ENCODE results near the gene CNTNAP4.

The CNTNAP4 gene

GRCh38 chr16:76309639-76310335, 32.6 kb downstream of the CNTNAP4 start:
- Histone ChIP-seq H3K36me3 (ENCODE audit: control insufficient read depth, insufficient read depth, low read length) (no peaks in the 10 kb centered on the region), H3K9ac (ENCODE audit: low read length) (no peak overlapping the region), H3K4me1 (ENCODE audit: control insufficient read depth, insufficient read depth, low read length) (no peaks in the 10 kb centered on the region), H3K27me3 (ENCODE audit: control insufficient read depth, insufficient read depth, low read length) (no peaks in the 10 kb centered on the region), H3K9me3 (ENCODE audit: control insufficient read depth, insufficient read depth, low read depth, low read length) (0 out of 2 replicates have a peak, but pooled peaks cover 2% of the 10 kb centered on the region), H3K4me3 (ENCODE audit: low read depth, low read length) (no peak overlapping the region), H3K27ac (ENCODE audit: low read depth, low read length) (no peak overlapping the region)

GRCh38 chr16:76311260-76311659, 34.1 kb downstream of the CNTNAP4 start:
- H3K4me1 ChIP-seq (ENCODE audit: control insufficient read depth, insufficient read depth, low read length), result no peaks in the 10 kb centered on the region
- 0 out of 2 replicates have a peak, but pooled peaks cover 2% of the 10 kb centered on the region for H3K9me3 ChIP-seq (ENCODE audit: control insufficient read depth, insufficient read depth, low read depth, low read length)
- H3K36me3 ChIP-seq (ENCODE audit: control insufficient read depth, insufficient read depth, low read length), result no peaks in the 10 kb centered on the region
- H3K27me3 ChIP-seq (ENCODE audit: control insufficient read depth, insufficient read depth, low read length), result no peaks in the 10 kb centered on the region
- H3K27ac ChIP-seq (ENCODE audit: low read depth, low read length), result no peak overlapping the region
- H3K9ac ChIP-seq (ENCODE audit: low read length), result no peak overlapping the region
- H3K4me3 ChIP-seq (ENCODE audit: low read depth, low read length), result no peak overlapping the region

DNA sequence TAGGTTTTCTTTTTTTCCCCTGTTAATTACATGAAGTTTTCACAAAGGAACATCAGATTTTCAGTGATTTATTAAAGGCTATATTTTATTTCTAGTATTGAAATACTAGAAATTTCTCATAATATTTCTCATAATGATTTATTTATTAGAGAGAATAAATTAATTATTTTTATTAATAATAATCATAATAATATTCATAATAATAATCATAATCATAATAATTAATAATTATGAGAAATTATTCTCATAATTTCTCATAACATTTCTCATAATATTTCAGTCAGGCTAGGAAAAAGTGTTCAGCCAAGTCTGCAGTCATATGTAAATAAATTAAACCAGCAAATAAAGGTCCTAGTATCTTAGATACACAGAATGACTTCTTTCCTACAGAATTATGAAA, 41.4 kb downstream of the CNTNAP4 start:
- Histone ChIP-seq H3K36me3 (ENCODE audit: control insufficient read depth, insufficient read depth, low read length) (no peaks in the 10 kb centered on the region), H3K4me1 (ENCODE audit: control insufficient read depth, insufficient read depth, low read length) (no peaks in the 10 kb centered on the region), H3K27me3 (ENCODE audit: control insufficient read depth, insufficient read depth, low read length) (no peaks in the 10 kb centered on the region), H3K4me3 (ENCODE audit: low read depth, low read length) (no peak overlapping the region), H3K27ac (ENCODE audit: low read depth, low read length) (no peak overlapping the region), H3K9me3 (ENCODE audit: control insufficient read depth, insufficient read depth, low read depth, low read length) (no peaks in the 10 kb centered on the region), H3K9ac (ENCODE audit: low read length) (no peak overlapping the region)

DNA sequence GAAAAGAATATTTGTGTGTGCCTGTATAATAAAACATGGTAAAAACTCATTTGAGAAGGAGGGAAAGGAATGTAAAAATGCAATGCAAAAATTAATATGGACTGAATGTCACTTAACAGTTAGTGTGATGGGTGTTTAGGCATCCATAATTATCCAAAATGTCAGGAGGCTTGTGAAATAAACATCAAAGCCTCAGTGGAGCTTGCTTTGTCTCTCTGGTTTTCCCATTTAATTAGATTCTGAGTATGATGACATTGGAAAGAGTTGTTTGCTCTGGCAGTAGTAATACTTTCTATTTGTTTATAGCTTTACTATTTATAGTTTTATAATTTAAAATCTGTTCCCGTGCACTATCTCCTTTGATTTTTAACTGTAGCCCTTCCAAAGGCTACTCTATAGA, 51.9 kb downstream of the CNTNAP4 start:
- Histone ChIP-seq H3K9me3 (ENCODE audit: control insufficient read depth, insufficient read depth, low read depth, low read length) (no peaks in the 10 kb centered on the region), H3K27me3 (ENCODE audit: control insufficient read depth, insufficient read depth, low read length) (no peaks in the 10 kb centered on the region), H3K4me3 (ENCODE audit: low read depth, low read length) (no peak overlapping the region), H3K9ac (ENCODE audit: low read length) (no peak overlapping the region), H3K36me3 (ENCODE audit: control insufficient read depth, insufficient read depth, low read length) (no peaks in the 10 kb centered on the region), H3K4me1 (ENCODE audit: control insufficient read depth, insufficient read depth, low read length) (no peaks in the 10 kb centered on the region), H3K27ac (ENCODE audit: low read depth, low read length) (no peak overlapping the region)

- Histone ChIP-seq H3K9ac (ENCODE audit: low read length) (no peak overlapping the region), H3K4me3 (ENCODE audit: low read depth, low read length) (no peak overlapping the region), H3K27me3 (ENCODE audit: control insufficient read depth, insufficient read depth, low read length) (no peaks in the 10 kb centered on the region), H3K27ac (ENCODE audit: low read depth, low read length) (no peak overlapping the region), H3K4me1 (ENCODE audit: control insufficient read depth, insufficient read depth, low read length) (no peaks in the 10 kb centered on the region), H3K9me3 (ENCODE audit: control insufficient read depth, insufficient read depth, low read depth, low read length) (peaks cover 21% of the 10 kb centered on the region), H3K36me3 (ENCODE audit: control insufficient read depth, insufficient read depth, low read length) (no peaks in the 10 kb centered on the region)
These were observed 58.2 kb downstream of the CNTNAP4 start for GRCh38 chr16:76335180-76335974.

GRCh38 chr16:76336112-76336511, 58.9 kb downstream of the CNTNAP4 start:
- H3K36me3 ChIP-seq (ENCODE audit: control insufficient read depth, insufficient read depth, low read length), result no peaks in the 10 kb centered on the region
- peaks cover 21% of the 10 kb centered on the region for H3K9me3 ChIP-seq (ENCODE audit: control insufficient read depth, insufficient read depth, low read depth, low read length)
- H3K27me3 ChIP-seq (ENCODE audit: control insufficient read depth, insufficient read depth, low read length), result no peaks in the 10 kb centered on the region
- H3K27ac ChIP-seq (ENCODE audit: low read depth, low read length), result no peak overlapping the region
- no peak overlapping the region for H3K4me3 ChIP-seq (ENCODE audit: low read depth, low read length)
- H3K4me1 ChIP-seq (ENCODE audit: control insufficient read depth, insufficient read depth, low read length), result no peaks in the 10 kb centered on the region
- no peak overlapping the region for H3K9ac ChIP-seq (ENCODE audit: low read length)

- Histone ChIP-seq H3K4me1 (ENCODE audit: control insufficient read depth, insufficient read depth, low read length) (no peaks in the 10 kb centered on the region), H3K4me3 (ENCODE audit: low read depth, low read length) (no peak overlapping the region), H3K9me3 (ENCODE audit: control insufficient read depth, insufficient read depth, low read depth, low read length) (peaks cover 21% of the 10 kb centered on the region), H3K9ac (ENCODE audit: low read length) (no peak overlapping the region), H3K27ac (ENCODE audit: low read depth, low read length) (no peak overlapping the region), H3K36me3 (ENCODE audit: control insufficient read depth, insufficient read depth, low read length) (no peaks in the 10 kb centered on the region), H3K27me3 (ENCODE audit: control insufficient read depth, insufficient read depth, low read length) (no peaks in the 10 kb centered on the region)
These were observed 61.3 kb downstream of the CNTNAP4 start for GRCh38 chr16:76338472-76338871.

DNA sequence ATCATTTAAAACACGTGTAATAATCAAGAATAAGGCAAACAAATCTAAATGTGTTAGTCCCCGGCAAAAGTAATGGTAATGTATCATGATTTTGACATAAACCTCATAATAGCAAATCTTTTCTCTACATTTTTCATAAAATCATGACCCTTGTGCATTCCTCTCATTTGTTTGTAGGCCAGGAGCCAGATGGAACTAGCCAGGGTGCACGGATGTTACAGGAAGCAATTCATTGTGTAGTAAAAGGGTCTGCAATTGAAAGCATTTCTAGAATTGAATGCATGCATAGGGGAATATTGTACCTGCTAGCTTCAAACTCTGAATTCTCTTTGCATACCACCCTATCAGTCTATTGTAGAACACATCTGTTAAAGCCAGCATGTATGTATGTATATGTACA, 66.6 kb downstream of the CNTNAP4 start:
- Histone ChIP-seq H3K9me3 (ENCODE audit: control insufficient read depth, insufficient read depth, low read depth, low read length) (peaks cover under 1% of the 10 kb centered on the region; the same call in 1 of the 2 replicates), H3K27ac (ENCODE audit: low read depth, low read length) (no peak overlapping the region), H3K4me1 (ENCODE audit: control insufficient read depth, insufficient read depth, low read length) (no peaks in the 10 kb centered on the region), H3K36me3 (ENCODE audit: control insufficient read depth, insufficient read depth, low read length) (no peaks in the 10 kb centered on the region), H3K4me3 (ENCODE audit: low read depth, low read length) (no peak overlapping the region), H3K9ac (ENCODE audit: low read length) (no peak overlapping the region), H3K27me3 (ENCODE audit: control insufficient read depth, insufficient read depth, low read length) (no peaks in the 10 kb centered on the region)

DNA sequence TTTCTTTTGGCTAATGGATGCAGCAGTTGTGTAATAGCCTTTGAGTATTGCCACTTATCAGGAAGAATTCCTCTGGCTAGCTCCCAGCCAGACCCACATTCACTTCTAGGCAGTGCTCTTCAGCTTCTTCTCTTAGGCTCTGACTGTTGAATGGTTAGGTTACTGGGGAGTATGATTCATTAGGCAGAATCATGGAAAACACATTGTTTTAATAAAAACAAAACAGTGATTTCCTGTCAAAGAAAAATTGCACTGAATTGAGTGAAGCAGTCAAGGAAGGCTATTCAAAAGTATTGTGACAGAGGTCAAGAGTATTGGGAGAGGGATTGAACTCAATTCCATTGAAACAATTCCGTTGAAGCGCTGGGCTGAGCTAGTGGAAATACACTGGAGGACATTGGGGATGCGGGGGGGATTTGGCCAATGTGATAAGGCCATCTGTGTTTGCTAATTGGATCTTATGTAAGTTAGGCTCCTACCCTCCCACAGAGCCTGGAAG, 68.0 kb downstream of the CNTNAP4 start:
- no peak overlapping the region for H3K4me3 ChIP-seq (ENCODE audit: low read depth, low read length)

DNA sequence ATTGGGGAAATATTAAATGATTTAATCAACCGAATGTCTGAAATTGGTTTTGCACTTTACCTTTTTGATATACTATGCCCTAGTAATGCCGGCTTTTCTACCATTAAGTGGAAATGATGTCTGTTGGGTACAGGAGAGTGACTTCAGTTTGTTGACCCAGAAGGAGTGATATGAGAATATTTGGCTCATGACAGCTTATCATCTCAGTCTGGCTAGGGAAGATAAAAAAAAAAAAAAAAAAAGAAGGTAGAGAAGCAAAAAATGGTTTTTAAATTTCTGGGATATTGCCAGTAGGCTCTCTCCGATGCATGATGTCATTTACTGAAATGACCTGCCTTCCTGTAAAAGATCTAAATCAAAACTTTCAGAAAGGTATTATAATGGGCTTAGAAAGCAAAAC, 69.0 kb downstream of the CNTNAP4 start:
- Histone ChIP-seq H3K9ac (ENCODE audit: low read length) (no peak overlapping the region), H3K4me3 (ENCODE audit: low read depth, low read length) (no peak overlapping the region), H3K4me1 (ENCODE audit: control insufficient read depth, insufficient read depth, low read length) (no peaks in the 10 kb centered on the region), H3K27ac (ENCODE audit: low read depth, low read length) (no peak overlapping the region), H3K9me3 (ENCODE audit: control insufficient read depth, insufficient read depth, low read depth, low read length) (no peaks in the 10 kb centered on the region), H3K36me3 (ENCODE audit: control insufficient read depth, insufficient read depth, low read length) (no peaks in the 10 kb centered on the region), H3K27me3 (ENCODE audit: control insufficient read depth, insufficient read depth, low read length) (no peaks in the 10 kb centered on the region)

More for the DNA sequence above, 68.0 kb downstream of the CNTNAP4 start:
- Histone ChIP-seq H3K27ac (ENCODE audit: low read depth, low read length) (no peak overlapping the region), H3K36me3 (ENCODE audit: control insufficient read depth, insufficient read depth, low read length) (no peaks in the 10 kb centered on the region), H3K27me3 (ENCODE audit: control insufficient read depth, insufficient read depth, low read length) (no peaks in the 10 kb centered on the region), H3K4me1 (ENCODE audit: control insufficient read depth, insufficient read depth, low read length) (no peaks in the 10 kb centered on the region), H3K9ac (ENCODE audit: low read length) (no peak overlapping the region), H3K9me3 (ENCODE audit: control insufficient read depth, insufficient read depth, low read depth, low read length) (no peaks in the 10 kb centered on the region)

- H3K4me3 ChIP-seq (ENCODE audit: low read depth, low read length), result no peak overlapping the region
- H3K4me1 ChIP-seq (ENCODE audit: control insufficient read depth, insufficient read depth, low read length), result no peaks in the 10 kb centered on the region
- no peaks in the 10 kb centered on the region for H3K9me3 ChIP-seq (ENCODE audit: control insufficient read depth, insufficient read depth, low read depth, low read length)
- H3K9ac ChIP-seq (ENCODE audit: low read length), result no peak overlapping the region
- no peaks in the 10 kb centered on the region for H3K27me3 ChIP-seq (ENCODE audit: control insufficient read depth, insufficient read depth, low read length)
- H3K36me3 ChIP-seq (ENCODE audit: control insufficient read depth, insufficient read depth, low read length), result no peaks in the 10 kb centered on the region
- no peak overlapping the region for H3K27ac ChIP-seq (ENCODE audit: low read depth, low read length)
These were observed 74.2 kb downstream of the CNTNAP4 start for GRCh38 chr16:76351441-76351840.

Measured in HUES6 (cell line).